GM23338 (cell line): Measurements from ENCODE around the gene POLR3G.

ENCODE experiments used
- CTCF ChIP-seq, 2 experiments: fragments of 200-600 bp in 1 of 2; sonication (generic) in 1 of 2; conservative IDR thresholded peaks; 2 replicates each; pipeline versions ENCODE4 v1.5.1 to v1.6.1; 2016 to 2017; ENCODE audit warnings: antibody characterized with exemption in 2 of 2, low read depth in 2 of 2, mild to moderate bottlenecking in 2 of 2, moderate library complexity in 1 of 2
- EZH2 ChIP-seq: fragments of 200-600 bp; sonication (generic); IDR thresholded peaks from one replicate; pipeline ENCODE4 v1.8.0; 2017; ENCODE audit warnings: antibody characterized with exemption, mild to moderate bottlenecking, low read depth; ENCODE audit not compliant: unreplicated experiment

GRCh38 chr5:90547072-90547536 is 72.4 kb downstream of the POLR3G start:
- no peak for TF ChIP-seq EZH2
- TF ChIP-seq CTCF (conservative IDR thresholded peaks at IDR 0.05; ENCODE audit: low read depth in 2 of 2): no peak
